SK-N-SH (cell line): ENCODE results near the gene PACSIN2. TPM values are rescaled to one million over a fixed set of nuclear protein-coding genes. Genes with fewer than 3 reads are reported as not detected.

Experiments
- CTCF ChIA-PET: fragments of 300-600, 350-600 bp; formaldehyde crosslinking; extraction: SDS; loops from one replicate; lab custom pipeline; 2021; lab: Yijun Ruan, JAX
- POLR2A ChIA-PET: fragments of 350-600 bp; sonication (Branson Sonifier 250); formaldehyde crosslinking; extraction: SDS; loops from one replicate; lab custom pipeline; 2020; ENCODE audit warnings: antibody characterized with exemption, inconsistent platforms; lab: Yijun Ruan, JAX
- DNase-seq: peaks from one replicate; pipeline ENCODE4 v3.0.0; 2012
- H2AFZ ChIP-seq: fragments of 200-600 bp; sonication (generic); 2 replicates; pipeline ENCODE4 v1.8.1; 2016; ENCODE audit warnings: antibody characterized with exemption, mild to moderate bottlenecking, low read depth
- H3F3A ChIP-seq: fragments of 200-600 bp; sonication (generic); replicated peaks from 2 replicates; pipeline ENCODE3; 2016; ENCODE audit warnings: antibody characterized with exemption, mild to moderate bottlenecking; ENCODE audit not compliant: insufficient read depth
- H3K27ac ChIP-seq, 2 experiments: fragments of 200-500 bp in 1 of 2; fragments of 200-600 bp in 1 of 2; sonication (Bioruptor generic) in 1 of 2; sonication (generic), shearing (Covaris generic) in 1 of 2; 2 replicates each; pipeline versions ENCODE4 v1.5.1 to v1.6.1; 2014 to 2016; ENCODE audit warnings: low read depth in 2 of 2, inconsistent platforms in 1 of 2, low read length in 1 of 2, mild to moderate bottlenecking in 1 of 2, mixed read lengths in 1 of 2
- H3K27me3 ChIP-seq: fragments of 200-600 bp; sonication (generic), shearing (Covaris generic); 2 replicates; pipeline ENCODE4 v1.6.1; 2016; ENCODE audit warnings: mixed run types; ENCODE audit not compliant: insufficient read depth
- H3K36me3 ChIP-seq, 2 experiments: fragments of 200-500 bp in 1 of 2; fragments of 200-600 bp in 1 of 2; sonication (Bioruptor generic) in 1 of 2; sonication (generic) in 1 of 2; replicated peaks in 1 of 2; 2 replicates each; pipeline versions ENCODE3 to v1.5.1; 2014 to 2016; ENCODE audit warnings: low read length in 1 of 2, mild to moderate bottlenecking in 1 of 2; ENCODE audit not compliant: insufficient read depth in 2 of 2, control insufficient read depth in 1 of 2
- H3K4me1 ChIP-seq, 2 experiments: fragments of 200-500 bp in 1 of 2; fragments of 200-600 bp in 1 of 2; sonication (Bioruptor generic) in 1 of 2; sonication (generic), shearing (Covaris generic) in 1 of 2; 2 replicates each; pipeline versions ENCODE4 v1.5.1 to v1.6.1; 2014 to 2016; ENCODE audit warnings: low read depth in 1 of 2, low read length in 1 of 2, mixed run types in 1 of 2; ENCODE audit not compliant: insufficient read depth in 2 of 2, control insufficient read depth in 1 of 2
- H3K4me2 ChIP-seq: fragments of 200-600 bp; sonication (generic), shearing (Covaris generic); 2 replicates; pipeline ENCODE4 v1.6.1; 2017; ENCODE audit warnings: mixed run types
- H3K4me3 ChIP-seq, 2 experiments: fragments of 200-500 bp in 1 of 2; fragments of 200-600 bp in 1 of 2; sonication (Bioruptor generic) in 1 of 2; sonication (generic), shearing (Covaris generic) in 1 of 2; 2 replicates each; pipeline versions ENCODE4 v1.5.1 to v1.8.1; 2014 to 2016; ENCODE audit warnings: low read depth in 2 of 2, inconsistent platforms in 1 of 2, low read length in 1 of 2, mild to moderate bottlenecking in 1 of 2, mixed read lengths in 1 of 2, moderate library complexity in 1 of 2
- H3K79me2 ChIP-seq: fragments of 200-600 bp; sonication (generic); 2 replicates; pipeline ENCODE4 v1.8.1; 2017; ENCODE audit warnings: mild to moderate bottlenecking; ENCODE audit not compliant: insufficient read depth
- H3K9ac ChIP-seq: fragments of 200-600 bp; sonication (generic); 2 replicates; pipeline ENCODE4 v1.6.1; 2017; ENCODE audit warnings: mixed run types
- H3K9me2 ChIP-seq: fragments of 200-600 bp; sonication (generic); 2 replicates; pipeline ENCODE4 v1.6.1; 2017; ENCODE audit warnings: mixed run types
- H3K9me3 ChIP-seq: fragments of 200-600 bp; sonication (generic); 2 replicates; pipeline ENCODE4 v1.6.1; 2017; ENCODE audit warnings: mixed run types, mild to moderate bottlenecking, moderate library complexity
- H4K20me1 ChIP-seq: fragments of 200-600 bp; sonication (generic); 2 replicates; pipeline ENCODE4 v1.6.1; 2017; ENCODE audit warnings: mild to moderate bottlenecking, mixed run types; ENCODE audit not compliant: insufficient read depth
- EP300 ChIP-seq, 2 experiments: IDR thresholded peaks; 2 replicates each; pipeline versions ENCODE4 v1.4.0 to v1.6.1; 2012; ENCODE audit warnings: borderline replicate concordance in 1 of 2, low read depth in 1 of 2, low read length in 1 of 2
- JUND ChIP-seq: IDR thresholded peaks from 2 replicates; pipeline ENCODE4 v1.4.0; 2012
- MEF2A ChIP-seq: IDR thresholded peaks from 2 replicates; pipeline ENCODE4 v1.4.0; 2012; ENCODE audit warnings: low read depth, borderline replicate concordance
- MXI1 ChIP-seq: IDR thresholded peaks from 2 replicates; pipeline ENCODE4 v1.6.1; 2012; ENCODE audit warnings: mild to moderate bottlenecking, low read depth, low read length, improper control_type of control experiment
- RAD21 ChIP-seq: IDR thresholded peaks from 2 replicates; pipeline ENCODE4 v1.6.1; 2012; ENCODE audit warnings: mild to moderate bottlenecking, low read length
- RXRA ChIP-seq: IDR thresholded peaks from 2 replicates; pipeline ENCODE4 v1.4.0; 2012; ENCODE audit warnings: low read depth, mild to moderate bottlenecking, borderline replicate concordance
- SIN3A ChIP-seq: IDR thresholded peaks from 2 replicates; pipeline ENCODE4 v1.6.1; 2012; ENCODE audit warnings: low read depth, mild to moderate bottlenecking, low read length, moderate library complexity, borderline replicate concordance
- WGBS: methylation state at CpG from one replicate; pipeline ENCODE4 v1.1.6; 2017; ENCODE audit warnings: low lambda C conversion rate; 5-methylcytosine and 5-hydroxymethylcytosine counted together
- polyA plus RNA-seq, 3 experiments: library from polyadenylated mRNA; depleted of rRNA; stranded (reverse); fragments of >200 nt; gene quantifications; 2 replicates each; pipeline ENCODE4 v1.2.3, GENCODE V29; 2012
- TF ChIP-seq, protein P1 (sequence below): IDR thresholded peaks from 2 replicates; pipeline ENCODE4 v1.4.0; 2012; ENCODE audit warnings: low read depth, borderline replicate concordance
- TF ChIP-seq, protein P2 (sequence below): fragments of 150-350 bp; IDR thresholded peaks from 2 replicates; pipeline ENCODE4 v1.6.1; 2017; ENCODE audit warnings: antibody characterized with exemption, low read length, low read depth, borderline replicate concordance
- TF ChIP-seq, protein P3 (sequence below): IDR thresholded peaks from 2 replicates; pipeline ENCODE4 v1.4.0; 2012; ENCODE audit warnings: low read depth
- TF ChIP-seq, protein P4 (sequence below): fragments of 150-350 bp; IDR thresholded peaks from 2 replicates; pipeline ENCODE4 v1.6.1; 2016; ENCODE audit warnings: mild to moderate bottlenecking, low read depth, low read length
- TF ChIP-seq, protein P5 (sequence below): IDR thresholded peaks from 2 replicates; pipeline ENCODE4 v1.4.0; 2012; ENCODE audit warnings: low read depth, borderline replicate concordance

Gene PACSIN2
- polyA plus RNA-seq, 1 of the 3 experiments (the other 2 are of a cell fraction): 60.5 TPM

DNA sequence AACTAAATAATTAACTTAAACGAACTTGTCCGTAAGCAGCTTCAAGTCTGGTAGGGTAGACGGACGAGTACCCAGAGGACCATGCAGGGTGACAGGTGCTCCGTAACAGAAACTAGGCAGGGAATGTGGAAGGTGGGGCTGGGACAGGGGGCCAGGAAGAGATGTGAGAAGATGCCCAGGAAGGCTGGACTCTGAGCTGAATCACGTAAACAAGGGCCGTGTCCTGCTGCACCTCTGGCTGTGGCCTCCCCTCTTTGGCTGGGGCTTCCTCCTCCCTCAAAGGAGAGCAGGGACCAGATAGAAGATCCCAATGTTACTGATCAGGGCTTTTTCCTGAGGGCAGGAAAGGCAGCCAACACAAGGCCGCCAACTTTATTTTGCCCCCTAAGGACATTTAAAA, 47.9 kb downstream of the PACSIN2 start:
- no peak for DNase-seq
- 97% methylated on average over 6 of the region's 8 CpGs for WGBS
- no peak overlapping the region for H3K4me2 ChIP-seq
- no peaks in the 10 kb centered on the region for H3K9me3 ChIP-seq
- H3K79me2 ChIP-seq: peaks cover 54% of the 10 kb centered on the region
- ChIA-PET POLR2A (no interaction called here), CTCF (interaction anchor here (1.2 kb wide), 1 partner anchor 99 kb away, joined by 5 read pairs; no protein-coding TSS in a partner anchor)
- peak overlapping the region in 1 of 2 experiments; percentile 42; a peak in 1 of 4 replicates for H3K27ac ChIP-seq
- H3K36me3 ChIP-seq: no peaks in the 10 kb centered on the region
- no peaks in the 10 kb centered on the region for H3K27me3 ChIP-seq
- peaks cover 4 to 6% of the 10 kb centered on the region in 2 experiments; a peak in 2 of 4 replicates for H3K4me1 ChIP-seq
- no peaks in the 10 kb centered on the region for H3F3A ChIP-seq
- TF ChIP-seq SIN3A: no peak
- TF ChIP-seq, protein P1, sequence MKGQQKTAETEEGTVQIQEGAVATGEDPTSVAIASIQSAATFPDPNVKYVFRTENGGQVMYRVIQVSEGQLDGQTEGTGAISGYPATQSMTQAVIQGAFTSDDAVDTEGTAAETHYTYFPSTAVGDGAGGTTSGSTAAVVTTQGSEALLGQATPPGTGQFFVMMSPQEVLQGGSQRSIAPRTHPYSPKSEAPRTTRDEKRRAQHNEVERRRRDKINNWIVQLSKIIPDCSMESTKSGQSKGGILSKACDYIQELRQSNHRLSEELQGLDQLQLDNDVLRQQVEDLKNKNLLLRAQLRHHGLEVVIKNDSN: no peak
- TF ChIP-seq MXI1: no peak
- no peak for TF ChIP-seq EP300 (IDR thresholded peaks at IDR 0.05; ENCODE audit: borderline replicate concordance in 1 of 2, low read depth in 1 of 2, low read length in 1 of 2)
- TF ChIP-seq, protein P2, sequence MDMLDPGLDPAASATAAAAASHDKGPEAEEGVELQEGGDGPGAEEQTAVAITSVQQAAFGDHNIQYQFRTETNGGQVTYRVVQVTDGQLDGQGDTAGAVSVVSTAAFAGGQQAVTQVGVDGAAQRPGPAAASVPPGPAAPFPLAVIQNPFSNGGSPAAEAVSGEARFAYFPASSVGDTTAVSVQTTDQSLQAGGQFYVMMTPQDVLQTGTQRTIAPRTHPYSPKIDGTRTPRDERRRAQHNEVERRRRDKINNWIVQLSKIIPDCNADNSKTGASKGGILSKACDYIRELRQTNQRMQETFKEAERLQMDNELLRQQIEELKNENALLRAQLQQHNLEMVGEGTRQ: no peak
- no peak for TF ChIP-seq RXRA
- TF ChIP-seq, protein P3, sequence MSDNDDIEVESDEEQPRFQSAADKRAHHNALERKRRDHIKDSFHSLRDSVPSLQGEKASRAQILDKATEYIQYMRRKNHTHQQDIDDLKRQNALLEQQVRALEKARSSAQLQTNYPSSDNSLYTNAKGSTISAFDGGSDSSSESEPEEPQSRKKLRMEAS: no peak
- TF ChIP-seq, protein P4, sequence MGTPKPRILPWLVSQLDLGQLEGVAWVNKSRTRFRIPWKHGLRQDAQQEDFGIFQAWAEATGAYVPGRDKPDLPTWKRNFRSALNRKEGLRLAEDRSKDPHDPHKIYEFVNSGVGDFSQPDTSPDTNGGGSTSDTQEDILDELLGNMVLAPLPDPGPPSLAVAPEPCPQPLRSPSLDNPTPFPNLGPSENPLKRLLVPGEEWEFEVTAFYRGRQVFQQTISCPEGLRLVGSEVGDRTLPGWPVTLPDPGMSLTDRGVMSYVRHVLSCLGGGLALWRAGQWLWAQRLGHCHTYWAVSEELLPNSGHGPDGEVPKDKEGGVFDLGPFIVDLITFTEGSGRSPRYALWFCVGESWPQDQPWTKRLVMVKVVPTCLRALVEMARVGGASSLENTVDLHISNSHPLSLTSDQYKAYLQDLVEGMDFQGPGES: no peak
- TF ChIP-seq, protein P5, sequence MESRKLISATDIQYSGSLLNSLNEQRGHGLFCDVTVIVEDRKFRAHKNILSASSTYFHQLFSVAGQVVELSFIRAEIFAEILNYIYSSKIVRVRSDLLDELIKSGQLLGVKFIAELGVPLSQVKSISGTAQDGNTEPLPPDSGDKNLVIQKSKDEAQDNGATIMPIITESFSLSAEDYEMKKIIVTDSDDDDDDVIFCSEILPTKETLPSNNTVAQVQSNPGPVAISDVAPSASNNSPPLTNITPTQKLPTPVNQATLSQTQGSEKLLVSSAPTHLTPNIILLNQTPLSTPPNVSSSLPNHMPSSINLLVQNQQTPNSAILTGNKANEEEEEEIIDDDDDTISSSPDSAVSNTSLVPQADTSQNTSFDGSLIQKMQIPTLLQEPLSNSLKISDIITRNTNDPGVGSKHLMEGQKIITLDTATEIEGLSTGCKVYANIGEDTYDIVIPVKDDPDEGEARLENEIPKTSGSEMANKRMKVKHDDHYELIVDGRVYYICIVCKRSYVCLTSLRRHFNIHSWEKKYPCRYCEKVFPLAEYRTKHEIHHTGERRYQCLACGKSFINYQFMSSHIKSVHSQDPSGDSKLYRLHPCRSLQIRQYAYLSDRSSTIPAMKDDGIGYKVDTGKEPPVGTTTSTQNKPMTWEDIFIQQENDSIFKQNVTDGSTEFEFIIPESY: no peak
- TF ChIP-seq MEF2A: no peak
- TF ChIP-seq JUND: no peak
- TF ChIP-seq RAD21: no peak
- H3K9ac ChIP-seq: no peak overlapping the region
- H3K4me3 ChIP-seq: no peak overlapping the region
- H4K20me1 ChIP-seq: peaks cover 22% of the 10 kb centered on the region; the same call in 1 of the 2 replicates
- H2AFZ ChIP-seq: no peak overlapping the region
- H3K9me2 ChIP-seq: no peaks in the 10 kb centered on the region
